ENCODE measurements around the gene ARHGAP8.
"Not testable (repeated sequence)": the region's sequence is repeated elsewhere in the genome, so short reads cannot be mapped to it uniquely, and the experiment has no call there.

The ARHGAP8 gene

DNA sequence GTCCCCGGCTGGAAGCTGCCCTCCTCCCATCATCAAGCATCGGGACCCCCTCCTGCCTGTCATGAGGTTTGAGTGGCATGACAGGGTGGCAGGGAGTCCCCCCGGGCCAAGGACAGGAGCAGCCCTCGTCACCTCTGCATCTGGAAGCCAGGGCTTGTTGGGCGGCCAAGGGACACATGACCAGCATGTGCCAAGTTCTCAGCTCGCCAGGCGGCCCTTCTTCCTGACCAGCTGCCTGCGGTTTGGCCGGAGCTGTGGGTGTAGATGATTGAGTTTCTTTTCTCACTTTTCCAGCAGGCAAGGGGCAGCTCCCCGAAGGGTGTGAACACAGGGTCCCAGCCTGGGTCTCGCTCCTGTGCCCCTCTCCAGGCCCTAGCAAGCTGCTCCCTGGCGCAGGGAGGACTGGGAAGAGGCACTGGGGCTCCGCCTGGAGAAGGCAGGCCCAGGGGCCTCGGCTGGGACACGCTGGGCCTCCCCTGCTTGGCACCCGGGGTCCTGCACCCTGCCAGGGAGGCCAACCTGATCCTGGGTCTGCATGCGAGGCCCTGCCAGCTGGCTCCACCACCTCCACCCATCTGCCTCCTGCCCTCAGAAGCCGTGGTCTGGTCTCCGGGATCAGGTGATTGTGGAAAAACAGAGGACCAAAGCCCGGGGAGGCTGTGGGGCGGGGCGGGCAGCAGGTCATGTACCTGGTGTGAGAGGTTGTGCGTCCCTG is 13.4 kb downstream of the ARHGAP8 start:
- no peak for DNase-seq (ENCODE audit: low read depth, low spot score)

DNA sequence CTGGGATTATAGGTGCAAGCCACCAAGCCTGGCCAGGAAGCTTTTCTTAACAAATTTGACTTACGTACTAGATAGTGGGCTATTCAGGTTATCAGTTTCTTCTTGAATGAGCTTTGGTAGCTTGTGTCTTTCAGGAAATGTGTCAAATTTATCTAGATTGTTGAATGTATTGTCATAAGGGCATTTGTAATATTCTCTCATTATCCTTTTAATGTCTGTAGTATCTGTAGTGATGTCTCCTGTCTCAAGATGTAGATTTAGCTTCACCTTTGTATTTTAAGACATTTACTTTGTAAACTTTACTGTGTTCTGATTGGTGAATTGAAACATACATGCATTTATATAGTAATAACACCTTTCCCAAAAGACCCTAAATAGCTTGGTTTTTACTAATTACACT is 20.7 kb downstream of the ARHGAP8 start:
- no peak for DNase-seq (ENCODE audit: low read depth, low spot score)

DNA sequence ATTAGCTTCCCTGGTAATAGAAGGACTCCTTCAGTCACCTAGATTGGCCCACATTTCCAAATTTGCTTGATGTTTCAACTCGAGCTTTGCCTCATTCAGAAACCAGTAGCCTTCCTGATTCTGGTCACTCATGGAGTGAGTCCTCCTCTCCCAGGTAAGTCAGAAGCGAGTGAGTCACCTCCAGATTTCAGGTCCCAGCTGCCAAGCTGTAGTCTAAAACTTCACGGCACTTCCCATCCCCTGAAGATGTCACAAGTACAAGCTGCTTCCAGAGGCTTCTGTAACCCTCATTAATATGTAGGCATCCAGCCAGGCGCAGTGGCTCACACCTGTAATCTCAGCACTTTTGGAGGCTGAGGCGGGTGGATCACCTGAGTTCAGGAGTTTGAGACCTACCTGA is 23.5 kb downstream of the ARHGAP8 start:
- DNase-seq (ENCODE audit: low read depth, low spot score): no peak

DNA sequence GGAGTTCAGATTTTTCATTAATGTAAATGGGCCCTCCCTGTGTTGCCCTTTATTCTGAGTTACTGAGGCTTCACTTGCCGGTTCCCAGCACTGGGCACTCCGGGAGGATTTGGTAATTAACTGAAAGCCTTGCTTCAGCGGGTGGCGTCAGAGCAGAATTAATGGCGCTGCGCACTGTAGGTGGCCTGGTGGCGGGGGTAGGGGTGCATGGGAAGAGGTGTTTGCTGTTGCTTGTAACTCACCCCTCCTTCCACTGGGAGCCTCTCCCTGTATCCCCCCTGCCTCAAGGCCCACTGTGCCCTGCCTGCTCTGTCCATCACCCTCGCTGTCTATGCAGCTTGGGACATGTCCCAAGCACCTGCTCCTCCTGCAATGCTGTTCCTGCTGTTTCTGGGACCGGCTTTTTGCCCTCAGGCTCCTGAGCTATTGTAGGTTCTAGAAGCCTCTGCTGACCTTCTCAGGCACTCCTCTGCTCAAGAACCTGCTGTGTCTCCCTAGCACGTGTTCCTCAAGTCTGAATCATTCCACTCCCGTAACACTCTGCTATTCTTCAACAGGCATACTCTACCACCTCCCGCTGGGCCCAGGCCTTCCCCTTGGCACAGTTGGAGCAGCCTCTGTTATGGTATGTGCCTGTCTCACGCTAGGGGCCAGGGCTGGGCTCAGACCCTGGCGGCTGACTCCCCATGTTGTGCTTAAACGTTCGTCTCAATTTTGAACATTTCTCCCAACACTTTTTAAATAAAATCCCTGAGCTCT is 24.4 kb downstream of the ARHGAP8 start:
- DNase-seq (ENCODE audit: low read depth, low spot score): no peak

DNA sequence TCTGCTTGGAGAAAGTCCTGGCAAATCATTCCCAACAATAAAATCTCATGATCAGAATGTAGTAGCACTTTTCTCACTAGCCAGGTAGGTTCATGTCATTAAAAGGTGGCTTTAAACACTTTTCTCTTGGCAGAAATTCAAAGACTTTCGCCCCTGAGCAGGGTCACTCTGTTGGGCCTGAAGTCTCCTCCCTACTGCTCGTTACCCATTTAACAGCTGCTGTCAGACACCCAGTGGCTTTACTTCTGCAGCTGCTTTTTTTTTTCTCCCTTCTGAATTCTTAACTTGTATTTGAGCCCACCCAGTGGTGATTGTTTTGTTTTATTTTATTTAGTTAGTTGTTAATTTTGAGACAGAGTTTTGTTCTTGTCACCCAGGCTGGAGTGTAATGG is 25.0 kb downstream of the ARHGAP8 start:
- DNase-seq (ENCODE audit: low read depth, low spot score): no peak

DNA sequence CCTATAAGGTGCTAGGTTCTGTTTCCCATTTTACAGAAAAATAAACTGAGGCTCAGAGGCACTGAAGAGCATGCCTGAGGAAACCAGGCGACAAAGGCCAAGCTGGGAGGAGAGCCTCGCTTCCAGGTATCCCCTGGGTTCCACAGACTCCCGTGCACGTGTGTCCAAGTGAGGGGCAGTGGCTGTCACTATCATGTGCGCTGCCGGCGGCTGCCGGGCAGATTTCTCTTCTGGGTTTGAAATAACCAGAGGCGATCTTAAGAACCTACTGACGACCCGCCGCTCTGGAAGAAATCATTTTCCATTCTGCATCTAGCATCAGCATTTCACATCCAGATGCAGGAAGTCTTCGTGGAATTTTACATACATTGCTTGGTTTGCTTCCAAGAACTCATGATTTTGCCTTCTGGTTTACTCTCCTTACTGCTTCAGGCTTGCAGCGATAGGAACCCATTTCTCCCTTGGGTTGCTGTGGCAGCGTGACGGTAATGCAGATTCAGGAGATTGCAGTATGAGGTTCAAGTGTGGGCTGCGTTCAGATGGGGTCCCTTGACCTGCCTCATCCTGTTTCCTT is 28.6 kb downstream of the ARHGAP8 start:
- DNase-seq (ENCODE audit: low read depth, low spot score): no peak

DNA sequence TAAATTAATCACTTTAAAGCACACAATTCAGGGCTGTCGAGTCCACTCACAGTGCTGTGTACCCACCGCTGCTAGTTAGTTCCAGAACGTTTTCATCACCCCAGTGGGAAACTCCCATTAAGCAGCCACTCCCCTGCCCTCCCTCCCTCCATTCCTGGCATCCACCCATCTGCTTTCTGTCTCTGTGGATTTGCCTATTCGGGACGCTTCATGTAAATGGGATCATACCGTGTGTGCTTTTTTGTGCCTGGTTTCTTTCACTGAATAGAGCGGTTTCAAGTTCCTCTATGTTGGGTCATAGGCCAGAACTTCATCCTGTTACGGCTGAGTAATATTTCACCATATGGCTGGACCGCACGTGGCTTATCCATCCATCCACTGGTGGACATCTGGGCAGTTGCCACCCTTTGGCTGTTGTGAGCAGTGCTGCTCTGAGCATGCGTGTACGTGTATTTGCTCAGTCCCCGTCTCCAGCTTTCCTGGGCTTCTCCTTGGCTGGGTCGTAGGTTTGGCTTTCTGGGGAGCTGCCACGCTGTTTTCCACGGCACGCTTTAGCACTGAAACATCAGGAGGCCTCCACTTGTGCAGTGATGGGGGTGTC is 30.1 kb downstream of the ARHGAP8 start:
- DNase-seq (ENCODE audit: low read depth, low spot score): no peak

DNA sequence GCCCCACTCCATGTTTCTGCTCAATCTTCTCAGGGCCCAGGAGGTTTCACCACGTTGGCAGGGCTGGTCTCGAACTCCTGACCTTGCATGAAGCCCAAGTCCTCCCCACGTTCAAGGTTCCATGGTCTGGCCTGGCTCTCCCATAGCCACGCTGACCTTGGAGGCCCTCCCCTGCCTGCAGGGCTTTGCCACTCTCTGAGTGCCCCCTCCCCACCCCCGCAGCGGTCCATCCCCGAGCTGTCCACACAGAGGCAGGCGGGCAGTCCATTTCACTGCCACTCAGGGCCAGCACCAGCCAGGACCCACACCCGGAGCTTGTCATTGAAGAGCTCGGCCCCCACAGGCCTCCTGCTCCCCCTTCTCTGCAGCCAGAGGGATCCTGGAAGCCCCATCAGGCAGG is 30.7 kb downstream of the ARHGAP8 start:
- DNase-seq (ENCODE audit: low read depth, low spot score): no peak

DNA sequence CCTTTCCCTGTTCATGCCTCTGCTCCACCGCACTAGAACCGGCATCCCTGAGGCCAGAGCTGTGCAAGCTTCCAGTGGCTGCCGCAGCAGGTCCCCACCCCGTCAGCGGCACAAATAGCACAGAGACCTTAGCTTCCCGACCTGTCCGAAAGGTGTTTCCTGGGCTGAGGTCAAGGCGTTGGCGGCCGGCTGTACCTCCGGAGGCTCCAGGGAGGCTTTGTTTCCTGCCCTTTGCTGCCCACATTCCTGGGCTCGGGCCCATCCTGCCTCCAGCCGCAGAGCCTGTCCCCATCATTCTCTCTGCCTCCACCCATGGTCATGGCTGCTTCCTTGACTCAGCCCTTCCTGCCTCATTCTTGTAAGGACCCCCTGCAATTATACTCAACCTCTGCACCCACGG is 31.2 kb downstream of the ARHGAP8 start:
- no peak for DNase-seq (ENCODE audit: low read depth, low spot score)

DNA sequence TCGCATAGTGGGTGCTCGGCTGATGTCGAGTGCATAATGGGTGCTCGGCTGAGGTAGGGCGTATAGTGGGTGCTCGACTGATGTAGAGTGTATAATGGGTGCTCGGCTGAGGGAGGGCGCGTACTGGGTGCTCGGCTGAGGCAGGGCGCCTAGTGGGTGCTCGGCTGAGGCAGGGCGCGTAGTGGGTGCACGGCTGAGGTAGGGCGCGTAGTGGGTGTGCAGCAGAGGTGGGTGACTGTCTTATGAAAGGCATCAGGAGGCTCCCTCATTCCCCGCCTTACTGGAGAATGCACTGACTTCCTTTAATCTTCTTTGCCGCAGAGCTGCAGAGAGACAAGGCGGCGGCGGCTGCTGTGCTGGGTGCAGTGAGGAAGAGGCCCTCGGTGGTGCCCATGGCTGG is 33.8 kb downstream of the ARHGAP8 start:
- DNase-seq (ENCODE audit: low read depth, low spot score): no peak

DNA sequence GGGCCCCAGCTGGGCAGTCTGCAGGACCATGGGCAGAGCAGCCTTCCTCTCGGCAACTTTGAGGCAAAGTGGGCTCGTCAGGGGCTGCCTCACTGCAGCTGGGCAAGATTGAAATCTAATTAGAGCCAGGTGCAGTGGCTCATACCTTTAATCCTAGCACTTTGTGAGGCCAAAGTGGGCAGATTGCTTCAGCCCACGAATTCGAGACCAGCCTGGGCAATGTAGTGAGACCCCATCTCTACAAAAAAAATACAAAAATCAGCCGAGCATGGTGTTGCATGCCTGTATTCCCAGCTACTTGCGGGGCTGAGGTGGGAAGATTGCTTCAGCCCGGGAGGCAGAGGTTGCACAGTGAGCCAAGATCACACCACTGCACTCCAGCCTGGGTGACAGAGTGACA is 34.2 kb downstream of the ARHGAP8 start:
- no peak for DNase-seq (ENCODE audit: low read depth, low spot score)

DNA sequence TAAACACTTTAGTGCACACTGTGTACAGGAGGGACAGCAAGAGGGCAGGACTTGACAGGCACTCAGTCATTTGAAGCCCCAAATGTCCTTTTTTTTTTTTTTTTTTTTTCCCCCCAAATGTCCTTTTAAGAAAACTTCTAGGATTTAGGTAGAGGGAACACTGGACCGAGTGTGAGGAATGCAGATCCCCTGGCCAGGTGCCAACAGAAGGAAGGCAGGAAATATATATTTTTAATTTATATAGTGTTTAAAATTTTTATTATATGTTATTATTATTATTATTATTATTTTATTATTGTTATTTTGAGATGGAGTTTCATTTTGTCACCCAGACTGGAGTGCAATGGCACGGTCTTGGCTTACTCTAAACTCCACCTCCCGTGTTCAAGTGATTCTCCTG is 35.5 kb downstream of the ARHGAP8 start:
- no peak for DNase-seq (ENCODE audit: low read depth, low spot score)

DNA sequence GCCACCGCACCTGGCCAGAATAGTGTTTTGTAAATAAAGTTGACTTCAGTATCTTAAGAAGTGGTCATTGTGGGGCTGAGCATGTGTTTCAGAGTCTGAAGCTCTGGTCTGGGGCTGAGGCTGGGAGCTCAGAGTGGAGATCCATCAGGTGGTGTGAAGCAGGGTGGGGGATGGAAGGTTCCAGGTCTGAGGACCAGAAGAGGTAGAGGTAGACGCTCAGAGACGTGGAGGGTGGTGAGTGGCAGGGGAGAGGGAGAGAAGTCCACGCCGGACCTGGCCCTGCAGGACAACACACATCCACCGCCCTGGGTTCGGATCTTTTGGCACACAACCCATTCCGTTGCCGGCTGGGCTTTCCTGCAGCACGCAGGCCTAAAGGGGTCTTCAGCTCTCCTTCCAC is 40.7 kb downstream of the ARHGAP8 start:
- no peak for DNase-seq (ENCODE audit: low read depth, low spot score)

DNA sequence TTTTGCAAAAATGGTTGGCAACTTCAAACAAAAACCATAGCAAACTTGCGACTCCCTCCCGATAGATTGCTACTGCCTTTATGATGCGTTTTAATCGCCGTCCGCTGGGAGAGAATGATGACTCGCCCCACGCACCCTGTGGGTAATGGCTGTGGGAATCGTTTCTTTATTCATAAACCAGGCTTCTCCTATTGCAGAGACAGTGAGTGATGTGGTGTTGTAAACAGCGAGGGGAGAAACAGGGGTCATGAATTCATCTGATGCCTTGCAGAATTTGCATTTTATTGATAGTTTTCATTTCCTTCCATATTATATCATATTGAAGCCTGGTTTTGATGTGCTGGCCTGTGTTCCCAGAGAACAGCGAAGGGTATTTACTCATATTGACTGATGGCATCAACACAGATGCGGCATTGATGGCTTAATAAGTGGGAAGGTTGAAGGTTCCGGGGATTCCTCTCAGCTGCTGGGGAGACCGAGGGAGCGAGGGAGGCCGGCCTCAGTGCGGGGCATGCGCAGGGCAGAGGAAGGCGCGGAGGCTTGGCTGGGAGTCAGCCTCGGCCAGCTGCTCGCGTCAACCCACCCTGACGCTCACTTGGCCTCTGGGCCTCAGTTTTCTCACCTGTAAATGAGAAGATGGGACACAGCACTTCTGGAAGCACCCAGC is 41.3 kb downstream of the ARHGAP8 start:
- DNase-seq (ENCODE audit: low read depth, low spot score): no peak

DNA sequence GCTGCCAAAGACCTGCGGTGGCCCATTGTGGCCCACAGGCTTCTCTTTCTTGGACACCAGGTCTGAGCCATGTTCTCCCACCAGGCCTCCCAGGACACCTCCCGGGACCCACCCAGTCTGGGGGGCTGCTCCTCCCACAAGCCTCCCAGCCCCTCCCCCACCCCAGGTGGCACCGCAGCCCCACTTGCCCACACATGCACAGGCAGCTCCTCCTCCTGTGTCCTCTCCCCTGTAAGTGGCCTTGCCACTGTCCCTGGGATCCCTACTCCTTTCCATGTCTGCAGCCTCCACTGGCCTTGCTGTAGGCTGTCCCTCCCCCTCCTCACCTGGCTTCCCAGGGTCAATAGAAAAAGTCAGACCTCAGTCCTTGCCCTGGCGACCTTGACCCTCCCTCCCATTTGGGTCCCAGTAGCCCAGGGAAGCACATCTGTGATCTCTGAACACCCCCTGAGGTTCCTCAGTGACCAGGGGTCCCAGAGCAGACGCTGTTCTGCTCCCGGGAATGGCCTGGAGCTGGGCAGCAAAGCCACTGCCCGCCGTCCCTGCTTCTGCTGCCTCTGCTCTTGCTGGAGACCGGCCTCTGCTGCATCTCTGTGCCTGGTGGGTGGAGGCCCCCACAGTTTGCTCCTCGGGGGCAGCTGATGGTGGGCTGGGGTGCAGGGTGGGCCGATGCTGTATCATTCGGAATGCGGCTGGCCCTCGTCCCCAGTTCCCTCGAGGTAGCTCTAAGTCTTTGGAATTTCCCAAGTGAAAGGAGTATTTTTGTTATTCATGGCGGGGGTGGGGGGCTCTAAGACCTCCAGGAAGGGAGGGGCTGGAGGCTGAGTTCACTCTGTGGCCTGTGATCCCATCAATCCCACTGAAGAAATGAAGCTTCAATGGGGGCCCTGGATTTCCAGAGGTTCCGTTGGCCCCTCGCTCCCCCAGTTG is 43.6 kb downstream of the ARHGAP8 start:
- no peak for DNase-seq (ENCODE audit: low read depth, low spot score)

DNA sequence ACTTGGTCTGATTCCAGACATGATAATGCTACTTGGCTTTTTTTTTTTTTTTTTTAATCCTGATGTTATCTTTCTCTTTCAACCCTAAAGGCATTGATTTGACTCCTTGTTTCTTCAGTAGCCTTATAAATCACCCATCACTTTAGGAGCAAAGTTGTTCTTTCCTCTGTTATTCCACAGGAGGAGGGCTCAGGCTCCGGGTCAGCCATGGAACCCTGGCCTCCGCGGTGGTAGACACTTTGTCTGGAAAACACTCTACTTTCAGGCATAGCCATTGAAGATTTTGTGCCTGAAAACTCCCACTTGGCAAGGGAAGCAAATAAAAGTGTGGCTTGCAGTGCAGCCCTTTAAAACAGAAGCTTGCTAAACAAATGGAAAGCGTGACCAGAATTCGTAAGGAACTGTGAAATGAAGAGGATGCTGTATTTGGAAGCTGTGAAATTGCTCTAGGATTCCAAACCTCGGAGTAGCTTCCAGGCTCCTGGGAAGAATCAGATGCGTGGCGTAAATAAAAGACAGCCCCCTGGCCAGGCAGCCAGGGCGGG is 44.9 kb downstream of the ARHGAP8 start:
- no peak for DNase-seq (ENCODE audit: low read depth, low spot score)

DNA sequence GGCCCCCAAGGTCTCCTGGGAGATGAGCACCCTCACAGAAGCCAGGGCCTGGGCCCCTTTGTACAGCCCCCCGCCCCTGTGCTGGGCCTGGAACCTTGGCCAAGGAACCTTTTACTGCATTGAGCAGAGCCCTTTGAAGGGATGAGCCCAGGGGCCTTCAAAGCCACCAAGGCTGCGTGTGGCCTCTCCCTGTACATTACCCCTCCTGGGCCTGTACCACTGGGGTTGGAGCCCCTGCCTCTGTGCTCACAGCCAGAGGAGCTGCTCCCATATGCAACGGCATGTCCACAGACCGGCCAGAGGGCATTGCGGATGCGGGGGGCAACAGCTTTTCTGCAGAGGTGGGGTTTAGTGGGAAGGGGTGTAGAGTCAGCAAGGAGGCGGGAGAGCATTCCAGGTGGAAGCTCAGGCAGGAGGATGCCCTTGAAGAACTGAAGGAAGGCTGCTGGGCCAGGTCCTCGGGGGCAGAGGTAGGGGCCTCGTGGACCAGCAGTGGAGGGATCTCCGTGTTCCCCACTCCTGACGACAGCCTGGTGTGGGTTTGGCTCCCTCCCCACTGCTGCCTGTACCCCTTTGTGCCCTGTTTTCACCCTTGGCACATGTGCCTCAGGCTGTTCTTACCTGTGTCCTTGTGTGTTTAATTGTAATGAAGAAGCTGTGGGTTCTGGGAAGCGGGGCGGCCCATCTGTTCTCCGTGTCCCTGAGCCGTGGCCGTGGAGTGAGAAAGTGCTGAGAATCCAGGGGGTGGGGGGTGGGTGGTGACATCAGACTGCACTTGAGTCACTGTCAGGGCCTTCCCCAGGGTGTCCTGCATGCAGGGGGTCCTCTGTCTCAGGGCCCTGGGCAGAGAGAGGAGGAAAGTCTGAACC is 46.9 kb downstream of the ARHGAP8 start:
- no peak for DNase-seq (ENCODE audit: low read depth, low spot score)

DNA sequence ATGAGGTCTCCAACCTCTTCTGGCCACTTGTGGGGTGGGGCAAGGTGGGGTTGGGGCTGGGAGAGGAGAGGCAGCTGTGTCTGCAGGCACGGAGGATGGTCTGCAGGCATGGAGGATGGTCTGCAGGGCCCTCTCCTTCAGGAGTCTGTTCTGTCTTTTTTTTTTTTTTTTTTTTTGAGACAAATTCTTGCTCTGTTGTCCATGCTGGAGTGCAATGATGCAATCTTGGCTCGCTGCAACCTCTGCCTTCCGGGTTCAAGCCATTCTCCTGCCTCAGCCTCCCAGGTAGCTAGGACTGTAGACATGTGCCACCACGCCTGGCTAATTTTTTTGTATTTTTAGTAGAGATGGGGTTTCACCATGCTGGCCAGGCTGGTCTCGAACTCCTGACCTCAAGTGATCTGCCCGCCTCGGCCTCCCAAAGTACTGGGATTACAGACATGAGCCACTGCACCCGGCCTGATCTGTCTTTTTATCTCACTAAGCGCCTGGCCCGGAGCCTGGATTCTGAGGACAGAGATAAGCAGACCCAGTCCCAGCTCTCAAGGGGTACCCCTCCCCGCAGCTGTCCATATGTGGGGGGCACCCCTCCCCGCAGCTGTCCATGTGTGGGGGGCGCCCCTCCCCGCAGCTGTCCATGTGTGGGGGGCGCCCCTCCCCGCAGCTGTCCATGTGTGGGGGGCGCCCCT is 47.7 kb downstream of the ARHGAP8 start:
- DNase-seq (ENCODE audit: low read depth, low spot score): not testable (repeated sequence)

DNA sequence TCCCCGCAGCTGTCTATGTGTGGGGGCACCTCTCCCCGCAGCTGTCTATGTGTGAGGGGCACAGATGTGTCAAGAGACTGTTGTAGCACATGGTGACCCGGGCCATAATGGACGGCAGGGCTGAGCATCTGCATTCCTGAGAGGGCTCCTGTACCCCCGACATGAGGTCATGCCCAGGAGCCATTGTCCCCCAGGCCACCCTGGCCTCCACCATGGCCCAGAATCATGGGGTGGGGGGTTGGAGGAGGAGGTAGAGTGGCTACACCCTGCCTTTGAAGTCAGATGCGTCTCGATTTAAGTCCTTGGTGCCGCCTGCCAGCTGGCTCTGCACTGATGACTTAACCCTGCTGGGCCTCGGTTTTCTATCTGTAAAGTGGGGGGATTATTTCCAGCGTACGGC is 49.1 kb downstream of the ARHGAP8 start:
- no peak for DNase-seq (ENCODE audit: low read depth, low spot score)
